ENCODE data around the gene IGF2R.
"Not testable (repeated sequence)": the region's sequence is repeated elsewhere in the genome, so short reads cannot be mapped to it uniquely, and the experiment has no call there.

IGF2R gene

GRCh38 chr6:159953091-159953601, 15.7 kb upstream of the IGF2R start:
- DNase-seq (ENCODE audit: low spot score): no peak

- DNase-seq (ENCODE audit: low spot score): no peak
Measured at GRCh38 chr6:159955945-159956361, 12.9 kb upstream of the IGF2R start.

GRCh38 chr6:159957071-159957673, 11.7 kb upstream of the IGF2R start:
- DNase-seq (ENCODE audit: low spot score): no peak

GRCh38 chr6:159959165-159959975, 9.5 kb upstream of the IGF2R start:
- DNase-seq (ENCODE audit: low spot score): no peak

- DNase-seq (ENCODE audit: low spot score): no peak
Measured at GRCh38 chr6:159959976-159960384, 8.9 kb upstream of the IGF2R start.

- DNase-seq (ENCODE audit: low spot score): no peak
Measured at GRCh38 chr6:159960485-159960884, 8.4 kb upstream of the IGF2R start.

- no peak for DNase-seq (ENCODE audit: low spot score)
Measured at GRCh38 chr6:159961528-159961927, 7.4 kb upstream of the IGF2R start.

GRCh38 chr6:159963111-159963510, 5.8 kb upstream of the IGF2R start:
- DNase-seq (ENCODE audit: low spot score): no peak

GRCh38 chr6:159964046-159964445, 4.8 kb upstream of the IGF2R start:
- DNase-seq (ENCODE audit: low spot score): no peak

GRCh38 chr6:159966339-159966738, 2.5 kb upstream of the IGF2R start:
- no peak for DNase-seq (ENCODE audit: low spot score)

GRCh38 chr6:159966981-159967380, 1.9 kb upstream of the IGF2R start:
- no peak for DNase-seq (ENCODE audit: low spot score)

GRCh38 chr6:159967621-159968020, 1.3 kb upstream of the IGF2R start:
- DNase-seq (ENCODE audit: low spot score): not testable (repeated sequence)

- peak; percentile 36 for DNase-seq (ENCODE audit: low spot score)
Measured at GRCh38 chr6:159969204-159969912, 476 bp downstream of the IGF2R start.

GRCh38 chr6:159969921-159970320, 1.0 kb downstream of the IGF2R start:
- peak; percentile 90 for DNase-seq (ENCODE audit: low spot score)

- no peak for DNase-seq (ENCODE audit: low spot score)
Measured at GRCh38 chr6:159970659-159971063, 1.8 kb downstream of the IGF2R start.

- no peak for DNase-seq (ENCODE audit: low spot score)
Measured at GRCh38 chr6:159971341-159972178, 2.7 kb downstream of the IGF2R start.

- DNase-seq (ENCODE audit: low spot score): no peak
Measured at GRCh38 chr6:159972506-159973268, 3.8 kb downstream of the IGF2R start.

GRCh38 chr6:159973406-159973805, 4.5 kb downstream of the IGF2R start:
- no peak for DNase-seq (ENCODE audit: low spot score)

GRCh38 chr6:159973951-159974350, 5.1 kb downstream of the IGF2R start:
- no peak for DNase-seq (ENCODE audit: low spot score)

GRCh38 chr6:159974932-159975331, 6.0 kb downstream of the IGF2R start:
- no peak for DNase-seq (ENCODE audit: low spot score)

- no peak for DNase-seq (ENCODE audit: low spot score)
Measured at GRCh38 chr6:159976686-159977254, 7.9 kb downstream of the IGF2R start.
